GM13977 (cell line): Measurements from ENCODE around the gene CORO6.

Experiments used
- DNase-seq: peaks from one replicate; pipeline ENCODE4 v3.0.0; 2012; ENCODE audit warnings: low spot score
- in situ Hi-C: fragments of 300-500 bp; cut with MboI; formaldehyde crosslinking; loops from one replicate; pipeline ENCODE4 v1.12.0; 2022; ENCODE audit warnings: low sequenced_read_pairs, low pct_unique_long_range_greater_than_20kb, mixed read lengths, inconsistent platforms; ENCODE audit not compliant: unreplicated experiment
- TF ChIP-seq, protein P1 (sequence below): IDR thresholded peaks from 2 replicates; pipeline ENCODE4 v1.5.1; 2012; ENCODE audit warnings: mild to moderate bottlenecking, control low read depth; ENCODE audit not compliant: insufficient read depth; ENCODE audit errors: extremely low read depth, missing control alignments

The CORO6 gene

GRCh38 chr17:29567304-29567553, 55.5 kb downstream of the CORO6 start:
- TF ChIP-seq, protein P1, sequence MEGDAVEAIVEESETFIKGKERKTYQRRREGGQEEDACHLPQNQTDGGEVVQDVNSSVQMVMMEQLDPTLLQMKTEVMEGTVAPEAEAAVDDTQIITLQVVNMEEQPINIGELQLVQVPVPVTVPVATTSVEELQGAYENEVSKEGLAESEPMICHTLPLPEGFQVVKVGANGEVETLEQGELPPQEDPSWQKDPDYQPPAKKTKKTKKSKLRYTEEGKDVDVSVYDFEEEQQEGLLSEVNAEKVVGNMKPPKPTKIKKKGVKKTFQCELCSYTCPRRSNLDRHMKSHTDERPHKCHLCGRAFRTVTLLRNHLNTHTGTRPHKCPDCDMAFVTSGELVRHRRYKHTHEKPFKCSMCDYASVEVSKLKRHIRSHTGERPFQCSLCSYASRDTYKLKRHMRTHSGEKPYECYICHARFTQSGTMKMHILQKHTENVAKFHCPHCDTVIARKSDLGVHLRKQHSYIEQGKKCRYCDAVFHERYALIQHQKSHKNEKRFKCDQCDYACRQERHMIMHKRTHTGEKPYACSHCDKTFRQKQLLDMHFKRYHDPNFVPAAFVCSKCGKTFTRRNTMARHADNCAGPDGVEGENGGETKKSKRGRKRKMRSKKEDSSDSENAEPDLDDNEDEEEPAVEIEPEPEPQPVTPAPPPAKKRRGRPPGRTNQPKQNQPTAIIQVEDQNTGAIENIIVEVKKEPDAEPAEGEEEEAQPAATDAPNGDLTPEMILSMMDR: no peak
- in situ Hi-C loops: no loop called here
- no peak for DNase-seq

GRCh38 chr17:29566473-29567303, 56.0 kb downstream of the CORO6 start, which contains the start of gene ABHD15:
Gene ABHD15 (minus strand): TSS chr17:29567037. CDS start chr17:29566966, 71 bp downstream.
- in situ Hi-C loops: no loop called here
- DNase-seq: peak; percentile 81
- TF ChIP-seq, protein P1: no peak

GRCh38 chr17:29565643-29566472, 56.9 kb downstream of the CORO6 start:
- TF ChIP-seq, protein P1: peak; percentile 25
- in situ Hi-C loops: no loop called here
- DNase-seq: peak; percentile 73
